HepG2 (cell line): ENCODE results near the gene ZNF22. TPM values are rescaled to one million over a fixed set of nuclear protein-coding genes. Genes with fewer than 3 reads are reported as not detected.

ENCODE experiments used
- KIAA2018 ChIP-seq: sonication (generic); formaldehyde crosslinking; IDR thresholded peaks from 2 replicates; pipeline ENCODE4 v1.5.0; 2020; ENCODE audit warnings: mild to moderate bottlenecking, missing genetic modification reagents, borderline replicate concordance
- MEIS2 ChIP-seq: sonication (generic); formaldehyde crosslinking; IDR thresholded peaks from 2 replicates; pipeline ENCODE4 v1.9.0; 2021; ENCODE audit warnings: mild to moderate bottlenecking, missing genetic modification reagents
- MYNN ChIP-seq: sonication (generic); formaldehyde crosslinking; IDR thresholded peaks from 2 replicates; pipeline ENCODE4 v1.4.0; 2020; ENCODE audit warnings: mild to moderate bottlenecking, low read depth, missing genetic modification reagents
- NFYC ChIP-seq: IDR thresholded peaks from 2 replicates; pipeline ENCODE4 v1.6.1; 2016; ENCODE audit warnings: missing genetic modification reagents, missing compliant biosample characterization
- PRDM15 ChIP-seq: sonication (generic); formaldehyde crosslinking; IDR thresholded peaks from 2 replicates; pipeline ENCODE4 v1.4.0; 2020; ENCODE audit warnings: missing genetic modification reagents
- SNAPC4 ChIP-seq: sonication (generic); formaldehyde crosslinking; IDR thresholded peaks from 2 replicates; pipeline ENCODE4 v1.4.0; 2020; ENCODE audit warnings: mild to moderate bottlenecking, missing genetic modification reagents
- TCF7L2 ChIP-seq: IDR thresholded peaks from 2 replicates; pipeline ENCODE4 v1.6.1; 2011; ENCODE audit warnings: mild to moderate bottlenecking, low read depth, low read length, moderate library complexity
- ZNF597 ChIP-seq: sonication (generic); formaldehyde crosslinking; IDR thresholded peaks from 2 replicates; pipeline ENCODE4 v1.5.0; 2020; ENCODE audit warnings: missing genetic modification reagents
- ZNF670 ChIP-seq: sonication (generic); formaldehyde crosslinking; IDR thresholded peaks from 2 replicates; pipeline ENCODE4 v1.8.0; 2022; ENCODE audit warnings: mild to moderate bottlenecking, missing genetic modification reagents, borderline replicate concordance
- ZNF7 ChIP-seq: IDR thresholded peaks from 2 replicates; pipeline ENCODE4 v1.6.1; 2016; ENCODE audit warnings: missing biosample characterization, missing genetic modification reagents
- polyA plus RNA-seq, 8 experiments: library from polyadenylated mRNA; depleted of rRNA in 3 of 8; stranded (reverse) in 7 of 8; unstranded in 1 of 8; fragments of >200 nt; fragmentation: Illumina TruSeq in 4 of 8; extraction: Trizol in 4 of 8; gene quantifications; 2 replicates each; pipeline versions ENCODE4 v1.2.1 to v1.2.3, GENCODE V29; 2011 to 2016; ENCODE audit warnings: low read depth in 4 of 8, missing spikeins in 1 of 8, mixed read lengths in 1 of 8; ENCODE audit not compliant: insufficient read depth in 1 of 8
- total RNA-seq, 5 experiments: library from RNA; depleted of rRNA; stranded (reverse); fragments of >200 nt; fragmentation: Illumina TruSeq; extraction: Trizol; gene quantifications; 2 replicates each; pipeline ENCODE4 v1.2.3, GENCODE V29; 2016; ENCODE audit warnings: low read depth in 1 of 5

The ZNF22 gene
- total and polyA plus RNA-seq, 2 of the 13 experiments (the other 11 are each of a cell fraction or from before 2014, with no cell fraction given) = 0.40 to 1.3 TPM

- no peak for TF ChIP-seq KIAA2018 (CRISPR knock-in tag)
- TF ChIP-seq MYNN (CRISPR knock-in tag) = no peak
- peak; percentile 44; the same call in 1 of the 2 replicates for TF ChIP-seq TCF7L2
- no peak for TF ChIP-seq PRDM15 (CRISPR knock-in tag)
- TF ChIP-seq ZNF7 (CRISPR knock-in tag) = peak; percentile 5; the same call in 1 of the 2 replicates
- no peak for TF ChIP-seq NFYC (CRISPR knock-in tag)
- no peak for TF ChIP-seq ZNF597 (CRISPR knock-in tag)
- TF ChIP-seq ZNF670 (CRISPR knock-in tag) = no peak
- TF ChIP-seq MEIS2 (CRISPR knock-in tag) = peak; percentile 31
- no peak for TF ChIP-seq SNAPC4
These were observed 4.6 kb upstream of the ZNF22 start (continued) for GRCh38 chr10:44995914-44996669.
